GF-D8 (cell line): ENCODE data around the gene FABP7.

Source experiments
- DNase-seq: peaks from one replicate; lab custom pipeline; 2025; lab: John Stamatoyannopoulos, UW

Gene FABP7

GRCh38 chr6:122798099-122798641 lies 18.7 kb downstream of the FABP7 start:
- DNase-seq, result no peak

GRCh38 chr6:122799140-122799745 lies 19.7 kb downstream of the FABP7 start:
- DNase-seq, result no peak

- no peak for DNase-seq
Measured at GRCh38 chr6:122799916-122800686, 20.6 kb downstream of the FABP7 start.

DNA sequence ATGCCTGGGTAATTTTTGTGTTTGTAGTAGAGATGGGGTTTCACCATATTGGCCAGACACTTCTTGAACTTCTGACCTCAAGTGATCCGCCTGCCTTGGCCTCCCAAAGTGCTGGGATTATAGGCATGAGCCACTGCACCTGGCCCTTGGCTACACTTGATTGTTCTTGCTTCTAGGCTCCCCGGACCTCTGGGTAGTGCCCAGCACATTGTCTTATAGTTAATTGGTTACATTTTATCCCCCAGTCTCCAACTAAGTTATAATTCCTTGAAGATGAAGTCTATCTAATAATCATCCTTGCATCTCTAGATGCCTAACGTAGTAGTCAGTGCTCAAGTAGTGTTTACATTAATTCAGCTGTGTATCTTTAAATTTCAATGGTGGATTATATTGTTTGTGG lies 21.4 kb downstream of the FABP7 start:
- DNase-seq, result no peak

DNA sequence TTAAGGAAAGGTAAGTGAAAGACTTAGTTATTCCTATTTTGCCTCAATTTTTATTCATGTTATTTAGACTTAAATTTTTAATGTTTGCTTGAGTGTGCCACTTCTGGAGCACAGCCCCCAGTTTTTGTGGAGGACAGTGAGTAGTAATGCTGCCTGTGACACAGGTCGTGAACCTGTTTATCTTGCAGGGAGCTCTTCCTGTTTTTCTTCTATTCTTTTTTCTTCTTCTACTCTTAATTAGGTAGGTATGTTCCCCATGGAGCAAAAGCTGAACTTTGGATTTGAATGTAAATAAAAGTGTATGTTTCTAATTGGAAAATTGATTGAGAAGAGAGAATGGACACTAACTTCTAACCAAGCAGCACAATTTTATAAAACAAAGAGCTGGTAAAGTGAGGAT lies 21.9 kb downstream of the FABP7 start:
- DNase-seq, result no peak

GRCh38 chr6:122803171-122803661 lies 23.7 kb downstream of the FABP7 start:
- no peak for DNase-seq

- DNase-seq, result no peak
Measured at GRCh38 chr6:122804962-122805485, 25.5 kb downstream of the FABP7 start.

- no peak for DNase-seq
Measured at GRCh38 chr6:122806291-122806690, 26.8 kb downstream of the FABP7 start.

GRCh38 chr6:122808121-122808885 lies 28.8 kb downstream of the FABP7 start:
- no peak for DNase-seq

DNA sequence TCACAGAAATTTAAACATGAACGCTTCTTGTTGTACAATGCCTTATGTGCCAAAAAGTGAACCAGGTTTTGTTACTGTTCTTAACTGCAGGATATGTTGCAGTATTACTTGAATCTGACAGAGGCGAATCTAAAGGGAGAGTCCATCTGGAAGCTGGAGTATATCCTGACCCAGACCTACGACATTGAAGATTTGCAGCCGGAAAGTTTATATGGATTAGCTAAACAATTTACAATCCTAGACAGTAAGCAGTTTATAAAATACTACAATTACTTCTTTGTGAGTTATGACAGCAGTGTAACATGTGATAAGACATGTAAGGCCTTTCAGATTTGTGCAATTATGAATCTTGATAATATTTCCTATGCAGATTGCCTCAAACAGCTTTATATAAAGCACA lies 29.5 kb downstream of the FABP7 start:
- no peak for DNase-seq

- no peak for DNase-seq
Measured at GRCh38 chr6:122809691-122810090, 30.2 kb downstream of the FABP7 start.

DNA sequence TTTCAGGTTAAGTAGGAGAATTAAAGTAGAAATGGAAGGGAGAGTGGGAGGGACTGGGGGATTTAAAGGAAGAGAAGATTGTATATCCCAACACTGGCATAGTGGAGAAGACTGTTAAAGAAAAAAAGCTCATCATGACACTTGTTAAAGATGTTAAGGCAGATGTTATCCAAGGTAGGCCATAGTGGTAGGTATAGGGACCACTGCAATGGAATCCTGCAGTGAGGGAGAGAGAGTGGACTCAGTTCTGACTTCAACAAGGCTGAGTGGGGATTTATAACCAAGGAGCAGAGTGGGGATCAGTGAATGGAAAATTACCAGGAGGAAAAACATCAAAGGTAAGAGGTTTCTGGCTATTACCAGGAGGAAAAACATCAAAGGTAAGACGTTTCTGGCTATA lies 30.7 kb downstream of the FABP7 start:
- no peak for DNase-seq

- no peak for DNase-seq
Measured at GRCh38 chr6:122817358-122817757, 37.8 kb downstream of the FABP7 start.

DNA sequence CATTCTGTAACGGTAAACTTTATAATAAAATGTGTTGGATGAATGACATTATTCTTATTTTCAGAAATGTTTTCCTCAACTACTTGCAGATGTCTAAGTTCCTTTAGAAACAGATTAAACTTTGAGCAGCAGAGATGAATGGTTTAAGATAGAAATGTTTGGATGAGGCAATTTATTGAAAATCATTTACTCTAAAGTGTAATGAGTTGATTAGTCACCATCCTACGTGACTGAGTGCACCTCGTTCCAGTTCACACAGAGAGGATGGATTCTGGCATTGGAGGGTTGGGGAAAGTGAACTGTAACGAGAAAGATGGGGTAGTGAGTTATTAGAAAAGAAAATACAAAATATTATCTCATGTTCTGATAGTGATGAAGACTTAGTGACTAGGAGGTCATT lies 38.2 kb downstream of the FABP7 start:
- no peak for DNase-seq

DNA sequence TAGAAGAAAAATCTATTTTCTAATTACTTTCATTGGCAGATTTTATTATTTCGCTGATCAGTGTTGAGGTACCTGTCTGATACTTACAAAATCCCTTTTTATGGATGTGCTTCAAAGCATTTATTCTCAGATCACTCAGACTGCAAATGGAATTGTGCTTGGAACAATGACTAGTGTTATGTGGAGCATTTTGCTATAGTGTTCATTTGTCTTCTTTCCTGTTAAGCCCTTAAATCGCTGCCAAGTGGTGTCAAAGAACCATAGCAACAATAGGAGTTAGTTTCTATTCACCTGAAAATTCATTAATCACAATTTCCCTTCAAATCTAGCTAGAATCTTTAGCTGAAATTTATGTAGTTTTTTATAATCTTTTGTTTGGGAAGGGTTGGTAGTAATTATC lies 39.4 kb downstream of the FABP7 start:
- no peak for DNase-seq

DNA sequence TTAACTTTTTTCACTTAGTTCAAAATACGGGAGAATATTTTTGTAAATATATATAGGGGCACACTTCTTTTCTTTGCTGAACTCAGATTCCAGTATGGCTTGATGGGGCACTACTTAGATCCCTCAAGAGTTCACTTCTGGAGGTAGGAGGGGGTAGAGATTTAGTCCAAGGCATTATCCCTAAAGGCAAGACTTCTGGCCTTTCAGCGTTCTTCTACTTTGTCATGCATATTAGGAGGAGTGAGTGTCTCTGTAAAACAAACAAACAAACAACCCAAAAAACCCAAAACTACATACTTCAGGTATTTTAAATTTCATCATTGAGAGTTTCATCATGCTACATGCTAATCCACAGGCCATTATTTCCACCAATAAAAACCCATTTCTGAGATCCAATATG lies 41.6 kb downstream of the FABP7 start:
- no peak for DNase-seq

GRCh38 chr6:122825163-122825562 lies 45.6 kb downstream of the FABP7 start:
- DNase-seq, result no peak

GRCh38 chr6:122829456-122829855 lies 49.9 kb downstream of the FABP7 start:
- no peak for DNase-seq

DNA sequence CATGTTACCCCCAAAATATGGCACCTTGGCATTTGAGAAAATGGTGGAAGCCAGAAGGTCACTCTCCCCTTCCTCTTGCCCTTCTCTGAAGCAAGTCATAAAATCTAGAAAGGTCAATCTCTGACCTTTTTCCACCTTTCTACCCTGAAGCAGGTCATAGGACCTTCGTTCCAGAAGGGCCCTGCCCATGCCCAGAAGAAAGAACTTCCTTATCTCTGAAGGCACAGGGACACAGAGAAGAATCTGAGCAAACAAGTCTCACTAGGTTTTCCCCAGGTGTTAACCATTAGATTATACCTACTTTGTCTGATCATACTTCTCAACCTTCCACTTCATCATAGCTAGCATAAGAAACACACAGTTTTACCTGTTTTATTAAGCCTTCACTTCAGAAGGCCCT lies 52.0 kb downstream of the FABP7 start:
- no peak for DNase-seq

- no peak for DNase-seq
Measured at GRCh38 chr6:122832459-122832858, 52.9 kb downstream of the FABP7 start.

DNA sequence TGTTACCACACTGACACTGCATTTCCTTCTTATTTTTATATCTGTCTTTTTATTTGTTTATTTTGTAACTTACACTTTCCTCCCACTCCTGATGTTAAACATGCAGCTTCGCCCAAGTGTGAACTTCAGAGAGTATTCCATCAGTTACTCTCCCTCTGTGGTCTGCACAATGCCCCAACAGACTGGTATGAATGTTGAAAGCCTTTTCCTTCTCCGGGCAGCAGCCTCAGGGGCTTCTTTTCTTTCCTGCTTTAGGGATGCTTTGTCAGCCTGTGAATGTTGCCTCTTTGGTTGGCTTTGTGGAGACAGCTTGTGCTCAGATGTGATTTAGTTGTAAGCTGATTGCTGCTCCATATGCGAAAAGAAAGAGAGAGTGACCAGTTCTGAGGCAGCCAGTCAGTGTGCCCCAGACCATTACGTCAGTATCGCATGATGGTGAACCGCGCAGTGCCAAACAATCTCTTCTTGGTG lies 53.5 kb downstream of the FABP7 start:
- no peak for DNase-seq
